Activated T-cell treated with anti-CD3 and anti-CD28 coated beads, Interleukin-2, amount 50 U/mL, for 72 hours (primary cell): Measurements from ENCODE around the gene PSMA5. TPM values are rescaled to one million over a fixed set of nuclear protein-coding genes. Genes with fewer than 3 reads are reported as not detected.
"Not testable (repeated sequence)": the region's sequence is repeated elsewhere in the genome, so short reads cannot be mapped to it uniquely, and the experiment has no call there.

Source experiments
- ATAC-seq, 2 donors: fragments of 150-1000 bp; cut with Tn5 transposase; replicated peaks in 1 of 2; 2 replicates each; pipeline ENCODE4 v1.10.0; 2021; ENCODE audit warnings: moderate library complexity in 2 of 2, mild to moderate bottlenecking in 1 of 2
- DNase-seq, 2 donors: peaks; one replicate each; pipeline ENCODE4 v3.0.0; 2021 to 2022; ENCODE audit warnings: mixed read lengths in 1 of 2
- H3K27ac Mint-ChIP-seq: one replicate; pipeline ENCODE4 v1.8.0; 2022; ENCODE audit warnings: mild to moderate bottlenecking, moderate library complexity, mixed read lengths
- H3K27me3 Mint-ChIP-seq: one replicate; pipeline ENCODE4 v1.8.0; 2022; ENCODE audit warnings: low read depth, mixed read lengths
- H3K36me3 Mint-ChIP-seq, 2 donors: one replicate each; pipeline ENCODE4 v1.8.0; 2022; ENCODE audit warnings: mixed read lengths in 2 of 2, mild to moderate bottlenecking in 1 of 2; ENCODE audit not compliant: insufficient read depth in 2 of 2
- H3K4me1 Mint-ChIP-seq: one replicate; pipeline ENCODE4 v1.8.0; 2022; ENCODE audit warnings: low read depth, mixed read lengths
- H3K4me3 Mint-ChIP-seq, 2 donors: one replicate each; pipeline ENCODE4 v1.8.0; 2022; ENCODE audit warnings: mild to moderate bottlenecking in 2 of 2, mixed read lengths in 2 of 2, moderate library complexity in 2 of 2
- H3K9me3 Mint-ChIP-seq, 2 donors: one replicate each; pipeline ENCODE4 v1.8.0; 2022; ENCODE audit warnings: mixed read lengths in 2 of 2
- total RNA-seq, 2 donors: library from RNA; stranded (reverse); gene quantifications; one replicate each; pipeline ENCODE4 v1.2.3, GENCODE V29; 2022

Gene PSMA5
- total RNA-seq = 100 to 1,000 TPM; 169 to 179 TPM

DNA sequence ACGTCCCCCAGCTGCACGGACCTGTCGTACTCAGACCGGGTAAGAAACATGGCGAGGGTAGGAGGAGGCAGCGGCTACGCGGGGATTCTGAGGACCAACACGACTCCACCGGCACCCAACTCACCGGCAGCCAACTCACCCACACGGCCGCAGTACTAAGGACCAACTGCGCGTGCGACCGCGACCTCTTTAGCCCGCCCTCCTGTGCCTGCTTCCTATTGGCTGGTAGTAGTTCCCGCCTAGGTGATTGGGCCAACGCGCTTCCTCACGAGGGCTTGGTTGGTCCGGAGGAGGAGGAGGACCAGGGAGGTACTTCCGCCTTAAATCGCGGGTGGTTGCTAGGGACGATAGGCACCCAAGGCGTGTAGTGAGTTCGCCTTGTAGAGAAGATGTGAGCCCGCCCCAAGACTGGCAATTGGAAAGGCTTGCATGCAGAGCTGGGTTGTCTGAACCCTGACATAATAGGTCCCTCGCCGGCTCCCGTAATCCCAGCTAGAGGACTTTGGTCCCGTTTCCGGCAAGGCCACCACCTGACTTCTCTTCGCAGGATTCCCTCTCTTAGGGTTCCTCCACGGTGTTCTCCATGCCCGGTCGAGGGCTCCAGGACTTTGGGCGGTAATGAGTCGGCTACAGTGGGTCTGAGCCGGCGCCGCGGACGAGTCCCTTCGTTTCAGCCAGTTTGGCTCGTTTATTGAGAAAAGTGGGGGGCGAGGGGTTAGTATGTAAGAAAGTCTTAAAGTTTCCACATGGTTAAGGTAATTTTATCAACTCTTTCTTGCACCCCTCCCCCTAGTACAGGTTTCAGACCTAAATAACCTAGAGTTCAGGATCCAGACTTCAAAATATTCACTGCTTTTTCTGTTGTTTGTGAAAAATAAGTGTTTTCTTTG is at the start of gene PSMA5:
Gene PSMA5, minus strand, starts transcription at position 168 of the 890 bp plus-strand sequence. Its CDS starts 118 bp downstream, at position 50.
- Mint-ChIP-seq H3K27me3 (no peaks in the 10 kb centered on the region), H3K27ac (peak within 1 kb of the TSS; percentile 96), H3K4me3 (peak within 1 kb of the TSS; percentile 90 to 98), H3K36me3 (peaks cover 9 to 25% of the 10 kb centered on the region in 2 donors), H3K4me1 (peaks cover 43% of the 10 kb centered on the region), H3K9me3 (no peaks in the 10 kb centered on the region)
- DNase-seq (peak; percentile 94 to 97), ATAC-seq (peak; percentile 94 to 95)

DNA sequence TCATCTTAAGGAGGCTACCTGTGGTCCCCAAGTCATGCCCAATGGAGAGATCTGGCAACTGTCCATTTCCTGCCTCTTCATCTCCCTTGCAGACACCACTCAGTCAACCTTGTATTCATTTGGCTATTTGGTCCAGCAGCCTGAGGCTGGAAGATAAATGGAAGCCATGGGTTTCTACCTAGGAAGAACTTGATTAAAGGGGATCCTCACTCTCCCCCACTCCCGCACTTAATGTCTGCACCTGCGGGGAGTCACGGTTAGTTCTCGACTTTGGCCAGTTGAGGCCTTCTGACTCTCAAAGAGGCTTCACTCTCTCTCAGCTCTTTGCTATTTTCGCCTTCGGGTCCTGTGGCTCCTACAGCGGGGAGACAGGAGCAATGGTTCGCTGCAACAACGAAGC is 49.0 kb upstream of the PSMA5 start:
- Mint-ChIP-seq H3K27me3 (peaks cover 47% of the 10 kb centered on the region), H3K36me3 (no peaks in the 10 kb centered on the region), H3K4me1 (peaks cover 5% of the 10 kb centered on the region), H3K9me3 (no peaks in the 10 kb centered on the region), H3K27ac (no peak overlapping the region), H3K4me3 (no peak overlapping the region)
- DNase-seq = no peak
- no peak for ATAC-seq

- peaks cover 47% of the 10 kb centered on the region for H3K27me3 Mint-ChIP-seq
- H3K4me3 Mint-ChIP-seq = no peak overlapping the region
- H3K9me3 Mint-ChIP-seq = no peaks in the 10 kb centered on the region
- no peak overlapping the region for H3K27ac Mint-ChIP-seq
- no peak for DNase-seq
- ATAC-seq = no peak
- peaks cover 4% of the 10 kb centered on the region for H3K4me1 Mint-ChIP-seq
- no peaks in the 10 kb centered on the region for H3K36me3 Mint-ChIP-seq
Observed at GRCh38 chr1:109474697-109475096, 48.4 kb upstream of the PSMA5 start.

- H3K36me3 Mint-ChIP-seq, H3K4me1 Mint-ChIP-seq, ATAC-seq, H3K27ac Mint-ChIP-seq, H3K9me3 Mint-ChIP-seq, H3K4me3 Mint-ChIP-seq, DNase-seq: not testable (repeated sequence)
- peaks cover 47% of the 10 kb centered on the region for H3K27me3 Mint-ChIP-seq
Observed at GRCh38 chr1:109473284-109474057, 47.2 kb upstream of the PSMA5 start.

GRCh38 chr1:109472779-109473178 is 46.5 kb upstream of the PSMA5 start:
- H3K9me3 Mint-ChIP-seq = no peaks in the 10 kb centered on the region
- H3K4me3 Mint-ChIP-seq = no peak overlapping the region
- H3K27me3 Mint-ChIP-seq = peaks cover 49% of the 10 kb centered on the region
- no peaks in the 10 kb centered on the region for H3K36me3 Mint-ChIP-seq
- ATAC-seq (no peak), DNase-seq (no peak)
- no peaks in the 10 kb centered on the region for H3K4me1 Mint-ChIP-seq
- no peak overlapping the region for H3K27ac Mint-ChIP-seq

DNA sequence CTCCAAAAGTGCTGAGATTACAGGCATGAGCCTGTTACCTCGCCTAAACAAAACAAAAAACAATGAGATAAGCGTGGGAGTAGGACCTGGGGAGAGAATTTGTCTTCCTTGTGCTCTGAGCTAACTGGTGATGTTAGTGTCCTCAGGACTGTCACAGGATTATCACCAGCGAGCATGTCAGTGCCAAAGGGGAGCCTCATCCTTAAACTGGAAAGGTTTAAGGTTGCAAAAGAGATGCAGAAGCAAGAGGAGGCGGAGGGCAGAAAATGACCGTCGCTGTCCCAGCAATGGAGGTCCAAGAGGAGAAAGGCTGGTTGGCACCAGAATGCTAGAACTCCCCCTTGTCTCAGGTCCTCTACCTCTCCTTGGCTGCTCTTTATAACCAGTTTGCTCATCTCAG is 44.0 kb upstream of the PSMA5 start:
- ATAC-seq (no peak), DNase-seq (no peak)
- Mint-ChIP-seq H3K27ac (no peak overlapping the region), H3K27me3 (peaks cover 58% of the 10 kb centered on the region), H3K4me1 (no peaks in the 10 kb centered on the region), H3K9me3 (no peaks in the 10 kb centered on the region), H3K4me3 (no peak overlapping the region), H3K36me3 (no peaks in the 10 kb centered on the region)

GRCh38 chr1:109468903-109469302 is 42.7 kb upstream of the PSMA5 start:
- H3K4me1 Mint-ChIP-seq = no peaks in the 10 kb centered on the region
- no peak overlapping the region for H3K27ac Mint-ChIP-seq
- ATAC-seq = no peak
- DNase-seq = no peak
- H3K27me3 Mint-ChIP-seq = peaks cover 72% of the 10 kb centered on the region
- H3K9me3 Mint-ChIP-seq = no peaks in the 10 kb centered on the region
- H3K36me3 Mint-ChIP-seq = no peaks in the 10 kb centered on the region
- H3K4me3 Mint-ChIP-seq = no peak overlapping the region

GRCh38 chr1:109468061-109468460 is 41.8 kb upstream of the PSMA5 start:
- no peaks in the 10 kb centered on the region for H3K9me3 Mint-ChIP-seq
- H3K27me3 Mint-ChIP-seq = peaks cover 78% of the 10 kb centered on the region
- H3K27ac Mint-ChIP-seq = no peak overlapping the region
- H3K4me3 Mint-ChIP-seq = no peak overlapping the region
- ATAC-seq = no peak
- no peak for DNase-seq
- no peaks in the 10 kb centered on the region for H3K36me3 Mint-ChIP-seq
- H3K4me1 Mint-ChIP-seq = no peaks in the 10 kb centered on the region

DNA sequence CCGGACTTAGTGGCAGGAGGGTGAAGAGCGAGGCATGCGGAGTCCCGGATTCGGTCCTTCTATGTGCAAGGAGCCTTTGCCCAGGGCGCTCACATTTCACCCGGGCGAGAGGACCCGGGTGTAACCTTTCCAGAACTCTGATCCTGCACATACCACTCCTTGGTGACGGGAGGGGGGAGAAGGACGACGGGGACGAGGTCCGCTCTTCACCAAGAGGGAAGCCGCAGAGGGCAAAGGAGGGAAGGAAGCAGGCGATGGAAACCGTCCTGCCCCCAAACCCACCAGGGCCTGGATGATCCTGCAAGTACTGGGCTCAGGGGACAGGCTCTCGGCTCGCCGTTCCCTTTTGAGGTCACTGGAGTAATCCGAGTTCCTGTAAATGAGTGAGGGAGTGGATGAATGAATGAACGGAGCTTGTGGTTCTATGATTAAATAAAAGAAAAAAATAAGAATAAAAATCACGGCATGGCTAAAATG is 41.1 kb upstream of the PSMA5 start:
- Mint-ChIP-seq H3K27me3 (peaks cover 82% of the 10 kb centered on the region), H3K27ac (no peak overlapping the region), H3K36me3 (no peaks in the 10 kb centered on the region), H3K4me1 (no peaks in the 10 kb centered on the region), H3K4me3 (peak overlapping the region in 1 of 2 donors; percentile 74), H3K9me3 (no peaks in the 10 kb centered on the region)
- ATAC-seq = no peak
- DNase-seq = no peak

DNA sequence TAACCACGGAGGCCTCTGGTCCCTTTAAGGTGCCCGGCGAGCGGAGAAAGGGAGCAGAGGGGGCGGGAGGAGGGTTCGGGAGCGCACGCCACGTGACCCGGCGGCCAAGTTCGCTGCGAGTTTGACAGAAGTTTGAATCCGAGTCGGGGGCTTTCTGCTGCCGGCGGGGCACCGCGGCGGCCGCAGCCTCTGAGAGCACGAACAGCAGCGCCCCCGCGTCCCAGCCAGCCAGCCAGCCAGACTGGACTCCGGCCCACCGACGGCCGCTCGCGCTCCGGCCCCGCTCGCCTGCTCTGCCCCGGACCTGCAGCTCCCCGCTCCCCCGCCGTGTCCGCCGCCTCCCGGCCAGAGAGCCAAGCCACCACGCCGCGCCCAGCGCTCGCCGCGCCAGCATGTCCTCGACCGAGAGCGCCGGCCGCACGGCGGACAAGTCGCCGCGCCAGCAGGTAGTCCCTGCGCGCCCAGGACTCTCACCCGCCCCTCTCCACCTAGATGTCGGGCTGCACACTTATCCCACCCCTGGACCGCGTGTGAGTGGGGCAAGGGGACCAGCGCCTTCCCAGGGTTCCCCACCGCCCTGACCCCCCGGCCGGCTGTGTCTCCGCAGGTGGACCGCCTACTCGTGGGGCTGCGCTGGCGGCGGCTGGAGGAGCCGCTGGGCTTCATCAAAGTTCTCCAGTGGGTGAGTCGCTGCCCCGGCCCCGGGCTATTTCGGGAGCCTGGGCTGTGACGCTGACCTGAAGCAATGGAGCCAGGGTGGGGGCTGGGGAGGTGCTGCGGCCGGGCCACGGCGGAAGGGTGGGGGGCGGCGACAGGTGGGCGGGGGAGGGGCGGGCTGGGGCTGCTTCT is 40.4 kb upstream of the PSMA5 start, which contains the start of gene SYPL2:
Gene SYPL2, plus strand, starts transcription at position 95 of the 849 bp plus-strand sequence. Its CDS starts 298 bp downstream, at position 393.
- ATAC-seq = peak; percentile 66 to 70
- H3K9me3 Mint-ChIP-seq = no peaks in the 10 kb centered on the region
- no peaks in the 10 kb centered on the region for H3K4me1 Mint-ChIP-seq
- H3K36me3 Mint-ChIP-seq = no peaks in the 10 kb centered on the region
- peak within 1 kb of the TSS; percentile 74 to 75 for H3K4me3 Mint-ChIP-seq
- peak; percentile 14 to 41 for DNase-seq
- peaks cover 88% of the 10 kb centered on the region for H3K27me3 Mint-ChIP-seq
- no peak within 1 kb of the TSS for H3K27ac Mint-ChIP-seq

DNA sequence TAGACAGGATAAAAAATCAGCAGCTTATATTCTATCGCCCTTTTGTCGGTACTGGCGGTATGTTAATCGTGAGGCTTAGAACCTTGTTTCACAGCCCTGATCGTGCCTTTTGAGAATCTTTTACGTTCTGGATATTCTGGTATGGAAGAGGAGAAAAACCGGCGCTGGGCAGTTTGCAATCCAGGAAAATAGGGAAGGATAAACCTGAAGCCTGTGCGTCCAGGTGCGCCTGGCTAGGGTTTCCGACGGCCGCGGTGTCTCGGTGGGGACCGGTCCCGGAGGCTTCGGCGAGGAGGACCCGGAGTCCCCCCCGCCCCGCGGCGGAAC is 39.8 kb upstream of the PSMA5 start:
- Mint-ChIP-seq H3K27me3 (peaks cover 88% of the 10 kb centered on the region), H3K27ac (no peak overlapping the region), H3K36me3 (no peaks in the 10 kb centered on the region), H3K9me3 (no peaks in the 10 kb centered on the region), H3K4me3 (peak overlapping the region; percentile 74 to 75), H3K4me1 (no peaks in the 10 kb centered on the region)
- ATAC-seq = no peak
- DNase-seq = no peak

DNA sequence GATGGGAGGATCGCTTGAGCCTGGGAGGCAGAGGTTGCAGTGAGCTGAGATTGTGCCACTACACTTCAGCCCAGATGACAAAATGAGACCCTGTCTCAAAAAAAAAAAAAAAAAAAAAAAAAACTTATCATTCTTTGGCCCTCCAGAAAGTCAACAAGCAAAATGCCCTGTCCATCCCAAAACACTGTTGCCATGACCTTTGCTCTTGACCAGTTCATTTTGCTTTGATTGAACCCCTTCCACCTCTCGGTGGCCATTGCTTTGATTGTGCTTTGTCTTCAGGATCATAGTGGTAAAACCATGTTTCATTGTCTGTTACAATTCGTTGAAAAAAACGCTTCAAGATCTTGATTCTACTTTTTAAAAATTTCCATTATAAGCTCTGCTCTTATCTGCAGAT is 31.6 kb upstream of the PSMA5 start:
- Mint-ChIP-seq H3K4me3 (no peak overlapping the region), H3K4me1 (no peaks in the 10 kb centered on the region), H3K36me3 (peaks cover 7 to 11% of the 10 kb centered on the region in 2 donors), H3K27me3 (peaks cover 55% of the 10 kb centered on the region), H3K27ac (no peak overlapping the region), H3K9me3 (peaks cover 5 to 9% of the 10 kb centered on the region in 2 donors)
- ATAC-seq (no peak), DNase-seq (no peak)
